ENCODE measurements around the gene RBM39.

DNA sequence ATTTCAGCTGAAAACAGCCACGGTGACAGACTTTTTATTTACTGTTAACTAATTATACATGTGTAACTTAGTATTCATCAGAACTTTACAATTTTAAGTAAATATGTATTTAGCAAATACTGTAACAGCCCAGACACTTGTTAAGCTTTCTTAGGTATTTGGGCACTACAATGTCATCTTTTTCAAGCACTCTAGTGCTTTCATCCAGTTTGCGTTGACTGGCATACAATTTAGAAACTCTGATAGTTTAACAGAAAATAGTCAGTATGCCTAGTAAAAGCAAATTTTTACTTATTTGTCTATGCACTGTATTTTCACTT, 10.6 kb downstream of the RBM39 start:
- TF ChIP-seq EZH2 (IDR thresholded peaks at IDR 0.05; ENCODE audit: low read depth, unreplicated experiment) (no peak), CTCF (conservative IDR thresholded peaks at IDR 0.05; ENCODE audit: low read depth in 2 of 2) (no peak), JUNB (IDR thresholded peaks at IDR 0.05; ENCODE audit: unreplicated experiment) (no peak), STAT1 (IDR thresholded peaks at IDR 0.05; ENCODE audit: unreplicated experiment) (no peak), REST (IDR thresholded peaks at IDR 0.05; ENCODE audit: unreplicated experiment) (no peak), EZH2phosphoT487 (IDR thresholded peaks at IDR 0.05; ENCODE audit: unreplicated experiment) (no peak), POLR2AphosphoS5 (IDR thresholded peaks at IDR 0.05; ENCODE audit: low read depth) (no peak), CREB1 (CRISPR knock-in tag; IDR thresholded peaks at IDR 0.05; ENCODE audit: low read depth) (no peak), NANOG (IDR thresholded peaks at IDR 0.05; ENCODE audit: borderline replicate concordance) (no peak), ZNF114 (CRISPR knock-in tag; IDR thresholded peaks at IDR 0.05) (no peak)

Measured in GM23338 (cell line).